ENCODE measurements around the gene ECPAS.
"Not testable (repeated sequence)": the region's sequence is repeated elsewhere in the genome, so short reads cannot be mapped to it uniquely, and the experiment has no call there.

The ECPAS gene

GRCh38 chr9:111483858-111484571 lies at the start of gene ECPAS:
Gene ECPAS (minus strand): TSS chr9:111484383. CDS start chr9:111472918, 11,465 bp downstream.
- DNase-seq (ENCODE audit: low read depth) = peak; percentile 93
- peak within 1 kb of the TSS; percentile 95 for H3K4me3 ChIP-seq (ENCODE audit: low read length)
- peak within 1 kb of the TSS; percentile 98 for H3K9ac ChIP-seq (ENCODE audit: low read length)
- H3K36me3 ChIP-seq (ENCODE audit: control insufficient read depth, insufficient read depth, low read length, severe bottlenecking) = no peaks in the 10 kb centered on the region
- H3K27me3 ChIP-seq (replicated peaks; ENCODE audit: control insufficient read depth, insufficient read depth, low read length) = no peaks in the 10 kb centered on the region
- H3K9me3 ChIP-seq (ENCODE audit: control insufficient read depth, low read length) = no peaks in the 10 kb centered on the region
- H3K4me1 ChIP-seq (ENCODE audit: control insufficient read depth, insufficient read depth, low read length) = peaks cover 22% of the 10 kb centered on the region

- peak; percentile 10 for DNase-seq (ENCODE audit: low read depth)
- H3K36me3 ChIP-seq (ENCODE audit: control insufficient read depth, insufficient read depth, low read length, severe bottlenecking) = peaks cover 34% of the 10 kb centered on the region
- H3K9me3 ChIP-seq (ENCODE audit: control insufficient read depth, low read length) = peaks cover 50% of the 10 kb centered on the region
- H3K27me3 ChIP-seq (replicated peaks; ENCODE audit: control insufficient read depth, insufficient read depth, low read length) = no peaks in the 10 kb centered on the region
- no peak overlapping the region for H3K4me3 ChIP-seq (ENCODE audit: low read length)
- H3K9ac ChIP-seq (ENCODE audit: low read length) = no peak overlapping the region
- H3K4me1 ChIP-seq (ENCODE audit: control insufficient read depth, insufficient read depth, low read length) = no peaks in the 10 kb centered on the region
Measured at GRCh38 chr9:111533099-111533790, 49.1 kb upstream of the ECPAS start.

- Histone ChIP-seq H3K4me1 (ENCODE audit: control insufficient read depth, insufficient read depth, low read length) (no peaks in the 10 kb centered on the region), H3K9me3 (ENCODE audit: control insufficient read depth, low read length) (peaks cover 35% of the 10 kb centered on the region), H3K36me3 (ENCODE audit: control insufficient read depth, insufficient read depth, low read length, severe bottlenecking) (peaks cover 19% of the 10 kb centered on the region), H3K27me3 (replicated peaks; ENCODE audit: control insufficient read depth, insufficient read depth, low read length) (no peaks in the 10 kb centered on the region), H3K4me3 (ENCODE audit: low read length) (no peak overlapping the region), H3K9ac (ENCODE audit: low read length) (no peak overlapping the region)
- DNase-seq (ENCODE audit: low read depth) = no peak
Measured at GRCh38 chr9:111531716-111532115, 47.5 kb upstream of the ECPAS start.

- H3K4me1 ChIP-seq (ENCODE audit: control insufficient read depth, insufficient read depth, low read length) = peaks cover 5% of the 10 kb centered on the region
- peaks cover 10% of the 10 kb centered on the region for H3K36me3 ChIP-seq (ENCODE audit: control insufficient read depth, insufficient read depth, low read length, severe bottlenecking)
- DNase-seq (ENCODE audit: low read depth) = no peak
- H3K4me3 ChIP-seq (ENCODE audit: low read length) = no peak overlapping the region
- H3K9me3 ChIP-seq (ENCODE audit: control insufficient read depth, low read length) = peaks cover 21% of the 10 kb centered on the region
- H3K9ac ChIP-seq (ENCODE audit: low read length) = no peak overlapping the region
- H3K27me3 ChIP-seq (replicated peaks; ENCODE audit: control insufficient read depth, insufficient read depth, low read length) = no peaks in the 10 kb centered on the region
Measured at GRCh38 chr9:111529787-111530186, 45.6 kb upstream of the ECPAS start.

- Histone ChIP-seq H3K9ac (ENCODE audit: low read length) (no peak overlapping the region), H3K27me3 (replicated peaks; ENCODE audit: control insufficient read depth, insufficient read depth, low read length) (no peaks in the 10 kb centered on the region), H3K4me1 (ENCODE audit: control insufficient read depth, insufficient read depth, low read length) (peaks cover 5% of the 10 kb centered on the region), H3K4me3 (ENCODE audit: low read length) (no peak overlapping the region), H3K9me3 (ENCODE audit: control insufficient read depth, low read length) (peaks cover 1% of the 10 kb centered on the region), H3K36me3 (ENCODE audit: control insufficient read depth, insufficient read depth, low read length, severe bottlenecking) (no peaks in the 10 kb centered on the region)
- no peak for DNase-seq (ENCODE audit: low read depth)
Measured at GRCh38 chr9:111527347-111527746, 43.2 kb upstream of the ECPAS start.

GRCh38 chr9:111525056-111525977 lies 41.1 kb upstream of the ECPAS start, which contains the start of gene ZNF483:
Gene ZNF483 (plus strand): TSS chr9:111525179. CDS start chr9:111527396, 2,217 bp downstream.
- Histone ChIP-seq H3K4me1 (ENCODE audit: control insufficient read depth, insufficient read depth, low read length) (peaks cover 5% of the 10 kb centered on the region), H3K27me3 (replicated peaks; ENCODE audit: control insufficient read depth, insufficient read depth, low read length) (peaks cover 4% of the 10 kb centered on the region), H3K9me3 (ENCODE audit: control insufficient read depth, low read length) (no peaks in the 10 kb centered on the region), H3K4me3 (ENCODE audit: low read length) (peak within 1 kb of the TSS; percentile 91), H3K9ac (ENCODE audit: low read length) (peak within 1 kb of the TSS; percentile 81), H3K36me3 (ENCODE audit: control insufficient read depth, insufficient read depth, low read length, severe bottlenecking) (no peaks in the 10 kb centered on the region)
- DNase-seq (ENCODE audit: low read depth) = peak; percentile 84

GRCh38 chr9:111524731-111525055 lies 40.5 kb upstream of the ECPAS start:
- Histone ChIP-seq H3K9ac (ENCODE audit: low read length) (peak overlapping the region; percentile 81), H3K9me3 (ENCODE audit: control insufficient read depth, low read length) (no peaks in the 10 kb centered on the region), H3K4me3 (ENCODE audit: low read length) (peak overlapping the region; percentile 91), H3K4me1 (ENCODE audit: control insufficient read depth, insufficient read depth, low read length) (peaks cover 5% of the 10 kb centered on the region), H3K27me3 (replicated peaks; ENCODE audit: control insufficient read depth, insufficient read depth, low read length) (peaks cover 7% of the 10 kb centered on the region), H3K36me3 (ENCODE audit: control insufficient read depth, insufficient read depth, low read length, severe bottlenecking) (no peaks in the 10 kb centered on the region)
- DNase-seq (ENCODE audit: low read depth) = no peak

- Histone ChIP-seq H3K4me3 (ENCODE audit: low read length) (no peak overlapping the region), H3K9ac (ENCODE audit: low read length) (no peak overlapping the region), H3K27me3 (replicated peaks; ENCODE audit: control insufficient read depth, insufficient read depth, low read length) (peaks cover 6% of the 10 kb centered on the region), H3K36me3 (ENCODE audit: control insufficient read depth, insufficient read depth, low read length, severe bottlenecking) (no peaks in the 10 kb centered on the region), H3K9me3 (ENCODE audit: control insufficient read depth, low read length) (no peaks in the 10 kb centered on the region), H3K4me1 (ENCODE audit: control insufficient read depth, insufficient read depth, low read length) (no peaks in the 10 kb centered on the region)
- no peak for DNase-seq (ENCODE audit: low read depth)
Measured at GRCh38 chr9:111516061-111516465, 31.9 kb upstream of the ECPAS start.

GRCh38 chr9:111514967-111515366 lies 30.8 kb upstream of the ECPAS start:
- DNase-seq (ENCODE audit: low read depth) = no peak
- Histone ChIP-seq H3K36me3 (ENCODE audit: control insufficient read depth, insufficient read depth, low read length, severe bottlenecking) (no peaks in the 10 kb centered on the region), H3K4me1 (ENCODE audit: control insufficient read depth, insufficient read depth, low read length) (no peaks in the 10 kb centered on the region), H3K9ac (ENCODE audit: low read length) (no peak overlapping the region), H3K4me3 (ENCODE audit: low read length) (no peak overlapping the region), H3K9me3 (ENCODE audit: control insufficient read depth, low read length) (no peaks in the 10 kb centered on the region), H3K27me3 (replicated peaks; ENCODE audit: control insufficient read depth, insufficient read depth, low read length) (no peaks in the 10 kb centered on the region)

- not testable (repeated sequence) for DNase-seq (ENCODE audit: low read depth)
Measured at GRCh38 chr9:111511581-111511980, 27.4 kb upstream of the ECPAS start.

GRCh38 chr9:111502506-111502905 lies 18.3 kb upstream of the ECPAS start:
- no peak overlapping the region for H3K9ac ChIP-seq (ENCODE audit: low read length)
- H3K9me3 ChIP-seq (ENCODE audit: control insufficient read depth, low read length) = no peaks in the 10 kb centered on the region
- no peak overlapping the region for H3K4me3 ChIP-seq (ENCODE audit: low read length)
- no peak for DNase-seq (ENCODE audit: low read depth)
- no peaks in the 10 kb centered on the region for H3K36me3 ChIP-seq (ENCODE audit: control insufficient read depth, insufficient read depth, low read length, severe bottlenecking)
- no peaks in the 10 kb centered on the region for H3K4me1 ChIP-seq (ENCODE audit: control insufficient read depth, insufficient read depth, low read length)
- H3K27me3 ChIP-seq (replicated peaks; ENCODE audit: control insufficient read depth, insufficient read depth, low read length) = peaks cover 3% of the 10 kb centered on the region

More at GRCh38 chr9:111511581-111511980, 27.4 kb upstream of the ECPAS start:
- not testable (repeated sequence) for H3K4me1 ChIP-seq (ENCODE audit: control insufficient read depth, insufficient read depth, low read length); H3K27me3 ChIP-seq (replicated peaks; ENCODE audit: control insufficient read depth, insufficient read depth, low read length); H3K9me3 ChIP-seq (ENCODE audit: control insufficient read depth, low read length); H3K4me3 ChIP-seq (ENCODE audit: low read length); H3K36me3 ChIP-seq (ENCODE audit: control insufficient read depth, insufficient read depth, low read length, severe bottlenecking); H3K9ac ChIP-seq (ENCODE audit: low read length)

Data from adipocyte (in vitro differentiated cells).